Inflammatory macrophage (primary cell): ENCODE results near the gene TPT1.
"Not testable (repeated sequence)": the region's sequence is repeated elsewhere in the genome, so short reads cannot be mapped to it uniquely, and the experiment has no call there.

Experiments used
- DNase-seq, 2 donors: peaks; one replicate each; pipeline ENCODE4 v3.0.0-alpha.2; 2020 to 2022
- total RNA-seq, 18 experiments: gene quantifications; one replicate each; lab custom pipeline; 2026; ENCODE audit warnings: mixed read lengths in 6 of 18, inconsistent platforms in 2 of 18; lab: John Stamatoyannopoulos, UW

Gene TPT1
- total RNA-seq = 661 to 1,981 (median 1,516) reads per million in 18 experiments

DNA sequence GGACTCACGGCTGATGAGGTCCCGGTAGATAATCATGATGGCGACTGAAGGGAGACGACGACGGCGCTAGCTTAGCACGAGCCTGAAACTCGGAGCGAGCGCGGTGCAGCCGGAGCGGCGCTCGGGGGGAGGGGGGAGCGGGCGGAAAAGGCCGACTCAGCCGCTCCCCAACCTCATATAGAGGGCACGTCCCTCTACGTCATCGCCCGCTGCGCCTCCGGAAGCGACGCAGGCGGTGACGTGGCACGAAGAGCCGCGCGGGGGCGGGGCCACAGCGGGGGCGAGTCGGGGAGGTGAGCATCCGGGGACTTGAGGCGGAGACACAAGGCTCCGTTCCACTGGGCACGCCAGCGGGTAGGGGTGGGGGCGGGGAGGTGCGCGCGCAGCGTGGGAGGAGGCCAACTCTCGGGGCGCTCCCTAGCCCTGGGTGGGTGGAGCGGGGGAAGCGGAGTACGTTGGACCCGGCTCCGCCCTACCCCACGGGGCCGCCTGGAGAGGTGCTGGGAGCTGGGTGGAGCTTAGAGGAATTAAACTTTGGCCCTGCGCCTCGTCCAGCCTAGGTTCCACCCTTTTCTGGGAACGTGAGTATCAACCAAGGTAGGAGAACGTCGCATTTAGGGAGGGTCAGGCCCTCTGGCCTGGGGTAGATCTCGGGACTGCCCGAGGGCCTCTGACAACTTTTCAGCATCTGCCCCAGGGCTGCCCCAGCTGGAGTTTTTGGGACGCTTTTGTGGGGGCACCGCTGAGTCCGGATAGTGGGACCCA lies at the start of gene TPT1:
Gene TPT1 (minus strand): TSS at position 150 of the 765 bp plus-strand sequence. CDS start 114 bp downstream, at position 36.
- peak; percentile 99 to 100 for DNase-seq

DNA sequence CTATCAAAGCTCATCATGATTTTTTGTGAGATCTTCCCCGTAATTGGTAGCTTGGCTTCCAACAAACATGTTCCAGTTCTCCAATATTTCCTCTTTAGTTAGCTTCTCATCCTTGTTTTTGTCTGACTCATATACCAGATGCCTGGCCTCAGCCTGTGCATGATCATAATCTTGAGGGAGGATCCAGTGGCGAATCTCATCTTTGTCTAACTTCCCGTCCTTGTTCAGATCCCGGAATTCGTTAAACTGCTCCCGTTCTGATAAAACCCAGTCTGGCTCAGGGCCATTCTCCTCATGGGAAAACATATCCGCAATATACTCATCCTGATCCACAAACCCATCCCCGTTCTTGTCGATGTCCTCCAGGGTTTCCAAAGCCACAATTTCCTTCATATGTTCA lies 49.4 kb upstream of the TPT1 start:
- DNase-seq = not testable (repeated sequence)

DNA sequence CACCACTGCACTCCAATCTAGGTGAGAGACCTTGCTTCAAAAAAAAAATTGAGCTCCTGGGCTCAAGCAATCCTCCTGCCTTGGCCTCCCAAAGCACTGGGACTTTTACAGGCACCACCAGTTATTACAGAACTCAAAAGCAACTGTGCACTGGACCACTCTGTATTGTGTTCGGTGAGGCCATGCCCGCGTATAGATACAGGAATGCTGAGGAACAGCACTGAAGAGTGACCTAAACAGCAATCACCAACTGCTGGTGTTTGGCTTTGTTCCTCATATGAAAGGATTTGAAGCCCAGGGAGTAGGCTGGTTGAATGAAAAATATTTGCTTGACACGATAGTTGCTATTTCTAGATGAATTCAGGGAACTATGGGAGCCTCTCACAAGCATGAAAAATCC lies 47.7 kb upstream of the TPT1 start:
- DNase-seq = peak in 1 of 2 donors; percentile 47

DNA sequence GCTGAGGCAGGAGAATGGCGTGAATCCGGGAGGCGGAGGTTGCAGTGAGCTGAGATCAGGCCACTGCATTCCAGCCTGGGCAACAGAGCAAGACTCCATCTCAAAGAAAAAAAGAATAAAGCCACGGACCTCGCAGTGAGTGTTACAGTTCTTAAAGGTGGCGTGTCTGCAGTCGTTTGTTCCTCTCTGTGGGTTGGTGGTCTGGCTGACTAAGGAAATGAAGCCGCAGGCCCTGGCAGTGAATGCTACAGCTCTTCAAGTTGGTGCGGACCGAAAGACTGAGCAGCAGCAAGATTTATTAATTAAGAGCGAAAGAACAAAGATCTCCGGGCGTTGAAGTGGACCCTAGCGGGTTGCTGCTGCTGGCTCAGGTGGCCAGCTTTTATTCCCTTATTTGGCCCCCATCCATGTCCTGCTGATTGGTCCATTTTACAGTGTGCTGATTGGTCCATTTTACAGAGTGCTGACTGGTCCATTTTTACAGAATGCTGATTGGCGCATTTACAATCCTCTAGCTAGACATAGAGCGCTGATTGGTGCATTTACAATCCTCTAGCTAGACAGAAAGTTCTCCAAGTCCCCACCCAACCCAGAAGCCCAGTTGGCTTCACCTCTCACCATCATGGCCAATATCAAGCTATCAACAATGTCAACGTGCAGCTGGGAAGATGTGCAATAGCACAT lies 46.1 kb upstream of the TPT1 start:
- DNase-seq = peak in 1 of 2 donors; percentile 24

DNA sequence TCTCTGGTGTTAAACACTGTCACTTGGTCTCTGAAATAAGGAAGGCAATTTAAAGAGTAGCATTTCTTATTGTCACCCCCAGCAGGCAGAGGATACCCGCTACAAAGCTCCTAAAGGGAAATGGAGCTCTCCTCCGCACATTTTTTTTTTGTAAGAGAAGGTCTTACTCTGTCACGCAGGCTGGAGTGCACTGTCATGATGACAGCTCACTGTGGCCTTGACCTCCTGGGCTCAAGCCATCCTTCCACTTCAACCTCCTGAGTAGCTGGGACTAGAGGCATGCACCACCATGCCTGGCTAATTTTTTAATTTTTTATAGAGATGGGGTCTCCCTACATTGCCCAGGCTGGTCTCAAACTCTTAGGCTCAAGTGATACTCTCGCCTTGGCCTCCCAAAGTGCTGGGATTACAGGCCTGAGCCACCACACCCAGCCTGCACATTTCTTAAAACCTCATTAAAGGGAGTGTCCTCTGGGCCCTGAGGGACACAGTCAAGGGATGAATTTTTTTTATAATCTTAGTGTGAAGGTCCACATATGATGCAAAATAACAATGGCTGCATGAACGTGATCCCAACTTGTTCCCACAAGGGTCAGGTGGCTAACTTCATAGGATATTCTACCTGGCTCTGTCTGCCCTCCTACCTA lies 45.0 kb upstream of the TPT1 start:
- peak; percentile 15 to 84 for DNase-seq

- DNase-seq = no peak
These were observed 44.3 kb upstream of the TPT1 start for GRCh38 chr13:45385320-45385719.

DNA sequence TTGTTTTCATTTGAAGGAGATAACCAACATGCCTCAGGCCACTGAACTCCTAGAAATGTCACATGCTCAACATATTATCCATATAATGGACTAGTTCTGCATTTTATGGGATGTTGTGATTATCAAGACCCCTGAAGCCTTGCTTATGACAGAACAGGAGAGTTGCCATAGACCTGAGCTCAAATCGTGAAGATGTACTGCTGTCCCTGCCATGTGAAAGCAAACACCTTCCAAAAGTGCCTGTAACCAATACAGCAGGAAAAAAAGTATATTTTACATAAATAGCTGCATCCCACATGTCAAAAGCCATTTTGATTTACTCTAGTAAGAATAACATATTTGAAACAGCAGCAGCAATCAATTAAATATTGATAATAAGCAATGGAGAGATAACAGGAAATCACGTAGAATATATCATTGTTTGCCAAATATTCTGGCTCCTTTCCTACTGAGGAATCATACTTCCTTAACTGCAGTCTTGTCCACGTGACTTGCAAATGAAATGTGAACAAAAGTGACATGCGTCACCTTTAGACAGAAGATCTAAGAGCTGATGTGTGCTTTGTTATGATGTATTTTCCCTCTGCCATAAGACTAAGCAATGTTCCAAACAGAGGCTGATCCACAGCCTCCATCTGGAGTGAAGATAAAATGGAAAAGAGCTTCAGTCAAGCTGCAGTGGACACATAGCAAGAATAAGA lies 43.6 kb upstream of the TPT1 start:
- no peak for DNase-seq

- not testable (repeated sequence) for DNase-seq
These were observed 41.8 kb upstream of the TPT1 start for GRCh38 chr13:45382739-45383138.

DNA sequence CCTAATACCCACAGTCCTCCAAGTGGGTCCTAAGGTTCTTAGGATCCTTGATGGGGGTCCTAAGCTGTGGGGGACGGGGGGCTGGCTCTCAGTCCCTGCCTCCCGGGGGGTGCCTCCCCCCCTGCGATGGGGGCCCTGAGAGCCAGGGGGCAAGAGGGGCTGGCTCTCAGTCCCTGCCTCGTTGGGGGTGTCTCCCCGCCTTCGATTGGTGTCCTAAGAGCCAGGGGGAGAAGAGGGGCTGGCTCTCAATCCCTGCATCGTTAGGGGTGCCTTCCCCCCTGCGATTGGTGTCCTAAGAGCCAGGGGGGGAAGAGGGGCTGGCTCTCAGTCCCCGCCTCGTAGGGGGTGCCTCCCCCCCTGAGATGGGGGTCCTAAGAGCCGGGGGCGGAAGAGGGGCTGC lies 40.2 kb upstream of the TPT1 start:
- no peak for DNase-seq

- DNase-seq = not testable (repeated sequence)
These were observed 39.7 kb upstream of the TPT1 start for GRCh38 chr13:45380708-45381107.

DNA sequence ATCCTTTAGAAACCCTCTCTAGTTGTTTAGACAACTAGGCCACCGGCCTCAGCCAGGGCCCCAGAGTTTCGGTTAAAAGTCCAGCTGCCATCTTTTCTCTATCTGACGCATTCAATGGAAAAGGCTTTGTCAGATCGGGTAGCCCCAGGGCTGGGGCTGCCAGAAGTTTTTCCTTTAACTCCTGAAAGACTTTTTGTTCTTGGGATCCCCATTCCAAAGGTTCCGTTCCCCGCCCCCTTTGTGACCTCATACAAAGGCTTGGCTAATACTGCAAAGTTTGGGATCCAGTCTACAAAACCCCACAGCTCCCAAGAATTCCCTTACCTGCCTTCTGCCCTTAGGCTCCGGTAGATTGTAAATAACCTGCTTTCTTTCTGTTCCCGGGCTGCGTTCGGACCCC lies 38.5 kb upstream of the TPT1 start:
- not testable (repeated sequence) for DNase-seq

DNA sequence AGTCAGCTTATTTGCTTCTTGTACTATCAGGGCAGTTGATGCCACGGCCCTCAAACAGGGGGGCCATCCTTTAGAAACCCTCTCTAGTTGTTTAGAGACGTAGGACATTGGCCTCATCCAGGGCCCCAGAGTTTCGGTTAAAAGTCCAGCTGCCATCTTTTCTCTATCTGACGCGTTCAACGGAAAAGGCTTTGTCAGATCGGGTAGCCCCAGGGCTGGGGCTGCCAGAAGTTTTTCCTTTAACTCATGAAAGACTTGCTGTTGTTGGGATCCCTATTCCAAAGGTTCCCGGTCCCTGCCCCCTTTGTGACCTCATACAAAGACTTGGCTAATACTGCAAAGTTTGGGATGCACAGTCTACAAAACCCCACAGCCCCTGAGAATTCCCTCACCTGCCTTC lies 37.8 kb upstream of the TPT1 start:
- DNase-seq = not testable (repeated sequence)

DNA sequence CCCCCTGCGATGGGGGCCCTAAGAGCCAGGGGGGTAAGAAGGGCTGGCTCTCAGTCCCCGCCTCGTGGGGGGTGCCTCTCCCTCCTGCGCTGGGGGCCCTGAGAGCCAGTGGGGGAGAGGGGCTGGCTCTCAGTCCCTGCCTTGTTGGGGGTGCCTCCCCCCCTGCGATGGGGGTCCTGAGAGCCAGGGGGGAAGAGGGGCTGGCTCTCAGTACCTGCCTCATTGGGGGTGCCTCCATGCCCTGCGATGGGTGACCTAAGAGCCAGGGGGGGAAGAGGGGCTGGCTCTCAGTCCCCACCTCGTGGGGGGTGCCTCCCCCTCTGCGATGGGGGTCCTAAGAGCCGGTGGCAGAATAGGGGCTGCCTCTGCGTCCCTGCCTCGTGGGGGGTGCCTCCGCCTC lies 36.3 kb upstream of the TPT1 start:
- not testable (repeated sequence) for DNase-seq

- DNase-seq = not testable (repeated sequence)
These were observed 35.7 kb upstream of the TPT1 start for GRCh38 chr13:45376651-45377050.

- no peak for DNase-seq
These were observed 33.9 kb upstream of the TPT1 start for GRCh38 chr13:45374917-45375316.

DNA sequence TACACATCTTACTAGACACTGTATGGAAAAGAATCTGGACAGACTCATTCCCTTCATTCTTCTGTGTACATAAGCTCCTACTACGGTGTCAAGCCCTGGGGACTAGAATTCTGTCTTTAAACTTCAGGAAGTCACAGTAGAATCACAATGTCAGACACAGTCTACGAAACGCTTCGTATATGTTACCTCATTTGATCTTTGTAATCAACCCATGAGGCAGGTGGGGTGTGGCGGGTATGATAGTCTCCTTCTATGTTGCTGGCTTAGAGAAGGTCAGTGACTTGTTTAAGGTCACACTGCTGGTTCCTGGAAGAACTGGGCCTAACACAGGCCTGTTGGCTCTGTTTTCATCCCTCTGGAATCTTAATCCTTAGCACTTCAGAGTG lies 32.2 kb upstream of the TPT1 start:
- DNase-seq = no peak

- DNase-seq = peak in 1 of 2 donors; percentile 26
These were observed 31.5 kb upstream of the TPT1 start for GRCh38 chr13:45372189-45373161.

DNA sequence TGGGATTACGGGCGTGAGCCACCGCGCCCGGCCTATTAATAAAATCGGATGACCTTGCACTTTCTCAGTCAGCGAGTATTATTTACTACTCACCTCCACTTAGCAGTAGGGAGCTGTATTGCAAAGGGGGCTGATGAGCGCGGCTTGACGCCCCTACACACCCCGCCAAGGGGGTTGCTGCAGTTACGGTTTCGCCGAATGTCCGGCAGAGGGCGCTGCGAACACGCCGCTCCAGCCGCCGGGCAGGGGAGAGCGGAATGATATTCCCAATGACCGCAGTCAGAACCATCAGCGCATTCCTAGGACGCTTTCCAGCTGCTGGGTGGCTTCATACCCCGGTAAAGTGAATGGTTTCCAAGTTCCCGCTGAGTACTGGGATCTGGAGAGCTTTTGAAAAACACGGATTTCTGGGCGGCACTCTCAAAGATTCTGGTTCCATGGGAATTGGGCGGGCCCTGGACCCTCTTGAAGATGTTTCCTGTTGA lies 30.0 kb upstream of the TPT1 start:
- DNase-seq = peak; percentile 49

- DNase-seq = no peak
These were observed 28.1 kb upstream of the TPT1 start for GRCh38 chr13:45369116-45369515.

DNA sequence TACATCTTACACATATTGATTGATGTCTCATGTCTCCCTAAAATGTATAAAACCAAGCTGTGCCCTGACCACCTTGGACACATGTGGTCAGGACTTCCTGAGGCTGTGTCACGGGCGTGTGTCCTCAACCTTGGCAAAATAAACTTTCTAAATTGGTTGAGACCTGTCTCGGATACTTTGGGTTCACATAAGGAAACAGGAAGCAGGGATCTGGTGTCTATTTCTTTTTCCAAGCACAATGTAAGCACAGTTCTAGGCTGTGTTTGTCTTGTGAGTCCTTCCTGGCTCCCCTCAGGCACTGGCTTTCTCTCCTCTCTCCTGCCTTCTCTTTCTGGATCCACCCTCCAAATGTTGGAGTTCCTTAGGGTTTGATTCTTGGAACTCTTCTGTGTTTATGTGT lies 27.6 kb upstream of the TPT1 start:
- no peak for DNase-seq

DNA sequence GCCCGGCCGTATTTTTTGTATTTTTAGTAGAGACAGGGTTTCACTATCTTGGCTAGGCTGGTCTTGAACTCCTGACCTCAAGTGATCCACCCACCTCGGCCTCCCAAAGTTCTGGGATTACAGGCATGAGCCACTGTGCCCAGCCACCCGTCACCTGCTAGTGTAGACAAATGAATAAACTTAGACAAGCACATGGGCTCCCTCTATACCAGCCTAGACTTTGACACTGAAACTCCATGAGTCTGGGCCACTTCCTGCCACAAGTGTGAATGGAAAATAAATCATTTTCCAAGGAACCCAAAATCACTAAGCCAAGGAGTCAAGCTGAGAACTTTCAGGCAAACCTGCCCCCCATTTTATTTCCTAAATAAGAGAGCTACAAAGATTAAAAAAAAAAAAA lies 27.0 kb upstream of the TPT1 start:
- no peak for DNase-seq
